Prostate gland (tissue), 2 donors: ENCODE measurements around the gene OPHN1.
"Not testable (repeated sequence)": the region's sequence is repeated elsewhere in the genome, so short reads cannot be mapped to it uniquely, and the experiment has no call there.

Source experiments
- CTCF ChIP-seq, 4 experiments: fragments of 200-600 bp in 2 of 4; fragments of 450-650 bp in 2 of 4; sonication (generic) in 2 of 4; IDR thresholded peaks; 1 replicate in 3 of 4; 2 replicates in 1 of 4; pipeline ENCODE4 v1.5.1; 2016 to 2019; ENCODE audit warnings: antibody characterized with exemption in 4 of 4, mild to moderate bottlenecking in 2 of 4, moderate library complexity in 2 of 4
- POLR2A ChIP-seq: fragments of 450-650 bp; IDR thresholded peaks from one replicate; pipeline ENCODE4 v1.6.1; 2016; ENCODE audit warnings: antibody characterized with exemption, mild to moderate bottlenecking

GRCh38 chrX:68078801-68079200, 354.5 kb downstream of the OPHN1 start:
- not testable (repeated sequence) for TF ChIP-seq CTCF (IDR thresholded peaks at IDR 0.05); POLR2A
